Stomach (tissue), 9 donors: Measurements from ENCODE around the gene RAMACL. TPM values are rescaled to one million over a fixed set of nuclear protein-coding genes. Genes with fewer than 3 reads are reported as not detected.

Experiments
- DNase-seq, 2 donors: peaks; one replicate each; pipeline versions ENCODE4 v3.0.0 to v3.0.0-alpha.2; 2013 to 2019
- H3K27ac ChIP-seq, 5 donors: fragments of 200-600 bp in 4 of 5; sonication (generic) in 4 of 5; one replicate each; pipeline ENCODE4 v1.5.1; 2013 to 2019; ENCODE audit warnings: mild to moderate bottlenecking in 1 of 5, moderate library complexity in 1 of 5
- H3K27me3 ChIP-seq, 3 donors: fragments of 200-600 bp; sonication (generic); one replicate each; pipeline ENCODE4 v1.5.1; 2017 to 2019; ENCODE audit warnings: mixed run types in 1 of 3
- H3K36me3 ChIP-seq, 4 donors: fragments of 200-600 bp; sonication (generic); 1 replicate in 3 of 4; 2 replicates in 1 of 4; pipeline ENCODE4 v1.5.1; 2016 to 2019
- H3K4me1 ChIP-seq, 4 donors: fragments of 200-600 bp; sonication (generic); one replicate each; pipeline ENCODE4 v1.5.1; 2016 to 2019
- H3K4me3 ChIP-seq, 4 donors: fragments of 200-600 bp; sonication (generic) in 3 of 4; one replicate each; pipeline ENCODE4 v1.5.1; 2016 to 2019; ENCODE audit warnings: mild to moderate bottlenecking in 1 of 4
- H3K9me3 ChIP-seq, 4 donors: fragments of 200-600 bp; sonication (generic); one replicate each; pipeline ENCODE4 v1.5.1; 2016 to 2019
- EP300 ChIP-seq: sonication (generic); formaldehyde crosslinking; IDR thresholded peaks from one replicate; pipeline ENCODE4 v1.6.1; 2017; ENCODE audit warnings: antibody characterized with exemption
- POLR2A ChIP-seq, 4 donors: fragments of 450-650 bp; IDR thresholded peaks; one replicate each; pipeline ENCODE4 v1.6.1; 2016; ENCODE audit warnings: antibody characterized with exemption in 4 of 4, control low read depth in 2 of 4, mild to moderate bottlenecking in 1 of 4, moderate library complexity in 1 of 4
- POLR2AphosphoS5 ChIP-seq, 3 donors: sonication (generic); formaldehyde crosslinking; IDR thresholded peaks; one replicate each; pipeline ENCODE4 v1.6.1; 2016; ENCODE audit warnings: antibody characterized with exemption in 3 of 3
- WGBS, 5 donors: extraction: QIAGEN DNeasy Blood & Tissue Kit in 3 of 5; methylation state at CpG; one replicate each; pipeline versions ENCODE4 v1.1.5 to v1.1.7; 2013 to 2018; 5-methylcytosine and 5-hydroxymethylcytosine counted together
- intact Hi-C: fragments of 100-400 bp; cut with DNase I; formaldehyde crosslinking; loops from one replicate; pipeline ENCODE4 v1.15.1; 2023; ENCODE audit warnings: low total_unique reads
- polyA plus RNA-seq, 3 donors: library from polyadenylated mRNA; stranded (reverse); fragments of 200-250 nt; gene quantifications; one replicate each; pipeline ENCODE4 v1.2.3, GENCODE V29; 2013
- total RNA-seq, 5 donors: library from RNA; depleted of rRNA; stranded (reverse); fragments of >200 nt; gene quantifications; one replicate each; pipeline versions ENCODE4 v1.1.0 to v1.2.3, GENCODE V29; 2014 to 2016
- TF ChIP-seq, protein P1 (sequence below), 7 experiments: fragments of 450-650 bp in 4 of 7; fragments of 200-600 bp in 3 of 7; sonication (generic) in 3 of 7; IDR thresholded peaks; one replicate each; pipeline ENCODE4 v1.5.1; 2016 to 2019; ENCODE audit warnings: antibody characterized with exemption in 7 of 7, control low read depth in 2 of 7, mild to moderate bottlenecking in 1 of 7
- donor health status: healthy with polysubstance abuse.
- donor health status: Bipolar disorder and iron deficiency.
- donor health status: healthy.

Gene RAMACL
- total and polyA plus RNA-seq, 8 donors: 0.25 to 9.0 (median 3.5) TPM; not detected in 3

GRCh38 chr6:166618866-166619761 is 32.6 kb upstream of the RAMACL start:
- H3K9me3 ChIP-seq: no peaks in the 10 kb centered on the region
- 90 to 97% (median 96%) methylated on average over 27 of the region's 27 CpGs for WGBS, 5 donors
- peak overlapping the region; percentile 61 to 84 (median 73) for H3K27ac ChIP-seq
- H3K27me3 ChIP-seq: no peaks in the 10 kb centered on the region
- TF ChIP-seq, protein P1, sequence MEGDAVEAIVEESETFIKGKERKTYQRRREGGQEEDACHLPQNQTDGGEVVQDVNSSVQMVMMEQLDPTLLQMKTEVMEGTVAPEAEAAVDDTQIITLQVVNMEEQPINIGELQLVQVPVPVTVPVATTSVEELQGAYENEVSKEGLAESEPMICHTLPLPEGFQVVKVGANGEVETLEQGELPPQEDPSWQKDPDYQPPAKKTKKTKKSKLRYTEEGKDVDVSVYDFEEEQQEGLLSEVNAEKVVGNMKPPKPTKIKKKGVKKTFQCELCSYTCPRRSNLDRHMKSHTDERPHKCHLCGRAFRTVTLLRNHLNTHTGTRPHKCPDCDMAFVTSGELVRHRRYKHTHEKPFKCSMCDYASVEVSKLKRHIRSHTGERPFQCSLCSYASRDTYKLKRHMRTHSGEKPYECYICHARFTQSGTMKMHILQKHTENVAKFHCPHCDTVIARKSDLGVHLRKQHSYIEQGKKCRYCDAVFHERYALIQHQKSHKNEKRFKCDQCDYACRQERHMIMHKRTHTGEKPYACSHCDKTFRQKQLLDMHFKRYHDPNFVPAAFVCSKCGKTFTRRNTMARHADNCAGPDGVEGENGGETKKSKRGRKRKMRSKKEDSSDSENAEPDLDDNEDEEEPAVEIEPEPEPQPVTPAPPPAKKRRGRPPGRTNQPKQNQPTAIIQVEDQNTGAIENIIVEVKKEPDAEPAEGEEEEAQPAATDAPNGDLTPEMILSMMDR (IDR thresholded peaks at IDR 0.05): no peak
- TF ChIP-seq EP300: no peak
- TF ChIP-seq POLR2AphosphoS5 (IDR thresholded peaks at IDR 0.05): no peak
- TF ChIP-seq POLR2A (IDR thresholded peaks at IDR 0.05): no peak
- H3K4me3 ChIP-seq: no peak overlapping the region
- DNase-seq: no peak
- intact Hi-C loops: no loop called here
- H3K36me3 ChIP-seq: peaks cover 0 to 9% (median 7%) of the 10 kb centered on the region in 4 donors
- H3K4me1 ChIP-seq: peaks cover 37 to 78% (median 56%) of the 10 kb centered on the region in 4 donors

DNA sequence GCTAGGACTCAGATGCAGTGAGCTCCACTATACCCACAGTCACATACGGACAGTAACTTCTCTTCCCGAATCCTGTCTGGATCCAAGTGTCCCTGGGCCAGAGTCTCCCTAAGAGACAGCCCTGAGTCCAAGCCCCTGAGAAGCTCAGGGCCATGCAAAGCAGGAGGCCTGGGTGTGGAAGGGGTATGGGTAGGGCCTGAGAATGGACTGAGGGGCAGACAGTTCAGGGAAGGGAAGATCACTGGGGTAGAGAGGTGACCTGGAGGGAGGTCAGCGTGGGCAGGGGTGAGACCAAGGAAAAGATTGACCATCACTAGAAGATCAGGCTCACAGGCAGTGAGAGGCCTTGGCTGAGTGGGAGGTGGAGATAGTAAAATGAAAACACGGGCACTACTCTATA is 31.8 kb upstream of the RAMACL start:
- H3K9me3 ChIP-seq: no peaks in the 10 kb centered on the region
- intact Hi-C loops: no loop called here
- 92 to 98% (median 96%) methylated on average over 4 of the region's 4 CpGs for WGBS, 5 donors
- peaks cover 0 to 9% (median 7%) of the 10 kb centered on the region in 4 donors for H3K36me3 ChIP-seq
- no peak overlapping the region for H3K4me3 ChIP-seq
- H3K4me1 ChIP-seq: peaks cover 32 to 76% (median 55%) of the 10 kb centered on the region in 4 donors
- TF ChIP-seq POLR2AphosphoS5 (IDR thresholded peaks at IDR 0.05): no peak
- TF ChIP-seq POLR2A (IDR thresholded peaks at IDR 0.05): no peak
- TF ChIP-seq, protein P1 (IDR thresholded peaks at IDR 0.05): no peak
- TF ChIP-seq EP300: no peak
- H3K27ac ChIP-seq: peak overlapping the region in 1 of 5 donors; percentile 84
- no peak for DNase-seq
- no peaks in the 10 kb centered on the region for H3K27me3 ChIP-seq

DNA sequence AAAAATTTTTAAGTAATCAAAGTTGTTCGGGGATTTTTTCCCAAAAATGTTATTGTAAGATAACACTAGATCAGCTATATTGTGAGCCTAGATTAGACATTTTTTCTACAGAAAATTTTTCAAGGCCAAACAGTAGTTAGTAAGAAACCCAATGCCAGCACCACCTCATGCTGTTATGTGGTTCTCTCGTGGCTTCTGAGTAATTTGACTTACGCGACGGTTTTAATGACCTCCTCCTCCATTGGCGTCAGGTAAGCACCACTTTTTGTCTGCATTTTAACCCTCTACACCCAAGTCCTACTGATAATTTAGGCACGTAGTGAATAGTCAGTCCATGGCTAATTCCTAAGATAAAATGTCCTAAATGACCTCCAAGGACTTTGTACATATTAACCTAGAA is 30.9 kb upstream of the RAMACL start:
- no peaks in the 10 kb centered on the region for H3K27me3 ChIP-seq
- no peak for TF ChIP-seq EP300
- TF ChIP-seq, protein P1 (IDR thresholded peaks at IDR 0.05): no peak
- TF ChIP-seq POLR2A (IDR thresholded peaks at IDR 0.05): no peak
- H3K4me3 ChIP-seq: no peak overlapping the region
- 87 to 91% (median 89%) methylated on average over 7 of the region's 7 CpGs for WGBS, 5 donors
- no peak overlapping the region for H3K27ac ChIP-seq
- peaks cover 24 to 76% (median 52%) of the 10 kb centered on the region in 4 donors for H3K4me1 ChIP-seq
- H3K36me3 ChIP-seq: peaks cover 0 to 9% (median 7%) of the 10 kb centered on the region in 4 donors
- DNase-seq: no peak
- no peaks in the 10 kb centered on the region for H3K9me3 ChIP-seq
- intact Hi-C loops: no loop called here

GRCh38 chr6:166616261-166617238 is 30.1 kb upstream of the RAMACL start:
- H3K9me3 ChIP-seq: no peaks in the 10 kb centered on the region
- 95 to 96% (median 95%) methylated on average over 12 to 22 of the region's 22 CpGs for WGBS, 5 donors
- H3K4me1 ChIP-seq: peaks cover 24 to 69% (median 48%) of the 10 kb centered on the region in 4 donors
- peak overlapping the region in 2 of 5 donors; percentile 8 to 69 for H3K27ac ChIP-seq
- intact Hi-C loops: no loop called here
- no peak for DNase-seq
- peaks cover 0 to 9% (median 7%) of the 10 kb centered on the region in 4 donors for H3K36me3 ChIP-seq
- TF ChIP-seq EP300: no peak
- TF ChIP-seq POLR2AphosphoS5 (IDR thresholded peaks at IDR 0.05): no peak
- H3K4me3 ChIP-seq: no peak overlapping the region
- H3K27me3 ChIP-seq: no peaks in the 10 kb centered on the region
